Endothelial cell (in vitro differentiated cells): Measurements from ENCODE around the gene ZNF14. TPM values are rescaled to one million over a fixed set of nuclear protein-coding genes. Genes with fewer than 3 reads are reported as not detected.
"Not testable (repeated sequence)": the region's sequence is repeated elsewhere in the genome, so short reads cannot be mapped to it uniquely, and the experiment has no call there.

Experiments used
- DNase-seq: peaks from one replicate; pipeline ENCODE4 v3.0.0; 2021; ENCODE audit warnings: low spot score
- H3K27ac Mint-ChIP-seq: one replicate; pipeline ENCODE4 v1.8.0; 2021; ENCODE audit warnings: mixed read lengths, inconsistent platforms; ENCODE audit not compliant: unreplicated experiment
- H3K27me3 Mint-ChIP-seq: one replicate; pipeline ENCODE4 v1.8.0; 2021; ENCODE audit warnings: mild to moderate bottlenecking, moderate library complexity, mixed read lengths, inconsistent platforms; ENCODE audit not compliant: unreplicated experiment
- H3K36me3 Mint-ChIP-seq: one replicate; pipeline ENCODE4 v1.8.0; 2021; ENCODE audit warnings: mild to moderate bottlenecking, low read depth, mixed read lengths, inconsistent platforms; ENCODE audit not compliant: unreplicated experiment
- H3K4me1 Mint-ChIP-seq: one replicate; pipeline ENCODE4 v1.8.0; 2021; ENCODE audit warnings: mild to moderate bottlenecking, mixed read lengths, inconsistent platforms; ENCODE audit not compliant: unreplicated experiment
- H3K4me3 Mint-ChIP-seq: one replicate; pipeline ENCODE4 v1.8.0; 2021; ENCODE audit warnings: mild to moderate bottlenecking, mixed read lengths, inconsistent platforms; ENCODE audit not compliant: unreplicated experiment
- H3K9me3 Mint-ChIP-seq: one replicate; pipeline ENCODE4 v1.8.0; 2021; ENCODE audit warnings: mixed read lengths, inconsistent platforms; ENCODE audit not compliant: unreplicated experiment
- long read RNA-seq: library from polyadenylated mRNA; unstranded; transcript quantifications from one replicate; pipeline ENCODE4 v2.0.0, GENCODE V29; 2020; ENCODE audit not compliant: unreplicated experiment
- total RNA-seq: library from RNA; stranded (reverse); fragmentation: NEBNext Ultra II Directional; extraction: Animal tissue kit (Norgen Biotek cat#: 25700); gene quantifications from one replicate; pipeline ENCODE4 v1.2.1, GENCODE V29; 2021; ENCODE audit not compliant: unreplicated experiment
- TF ChIP-seq, protein P1 (sequence below): fragments of 200-600 bp; sonication (generic); IDR thresholded peaks from one replicate; pipeline ENCODE4 v1.5.0; 2021; ENCODE audit warnings: antibody characterized with exemption; ENCODE audit not compliant: unreplicated experiment

Gene ZNF14
- 6.8 TPM for total RNA-seq
- long read RNA-seq, partial matches to known transcripts, result 0 of 4 reads
- long read RNA-seq, other reads (novel, unspliced or antisense), result 0 of 4 reads

DNA sequence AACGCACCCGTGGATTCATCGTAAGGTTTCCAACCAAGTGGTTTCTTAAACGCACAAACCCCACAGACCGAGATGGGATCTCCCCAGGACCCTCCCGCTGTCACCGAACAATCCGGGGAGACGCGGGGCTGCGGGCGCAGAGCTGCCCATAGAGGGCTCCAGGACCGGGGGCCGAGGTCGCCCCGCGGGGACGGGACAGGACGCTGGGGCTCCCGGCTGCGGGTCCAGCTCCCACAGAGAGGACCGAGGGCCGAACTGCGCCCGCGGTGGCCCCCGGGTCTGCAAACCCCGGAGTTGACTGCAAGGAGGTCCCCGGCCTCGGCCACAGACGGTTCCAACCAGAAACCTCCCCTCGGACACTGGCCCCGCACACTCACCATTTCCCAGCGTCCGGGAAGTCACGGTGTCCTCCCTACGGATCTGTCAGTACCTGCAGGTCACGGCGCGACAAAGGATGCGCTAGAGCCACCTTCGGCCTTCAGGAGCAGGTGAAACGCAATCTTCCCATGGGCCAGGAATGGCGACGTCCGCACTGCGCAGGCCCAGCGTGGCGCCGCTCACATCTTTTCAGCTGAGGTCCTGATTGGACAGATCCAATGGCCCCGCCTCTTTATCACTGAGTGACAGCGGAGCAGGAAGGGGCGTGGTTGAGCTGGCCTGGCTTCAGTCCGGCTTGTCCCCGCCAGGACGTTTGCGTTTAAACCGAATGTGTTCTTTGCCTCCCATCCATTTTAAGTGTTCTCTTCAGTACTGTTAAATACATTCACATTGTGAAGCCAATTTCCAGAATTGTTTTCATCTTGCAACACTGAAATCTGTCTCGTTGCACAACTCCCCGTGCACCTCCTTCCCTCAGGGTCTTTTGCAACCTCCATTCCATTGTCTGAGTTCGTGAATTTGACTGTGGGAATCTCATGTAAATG lies at the start of gene ZNF14:
ZNF14 (minus strand) TSS at position 534 of the 923 bp plus-strand sequence; CDS start at position 380, 154 bp downstream.
- TF ChIP-seq, protein P1, sequence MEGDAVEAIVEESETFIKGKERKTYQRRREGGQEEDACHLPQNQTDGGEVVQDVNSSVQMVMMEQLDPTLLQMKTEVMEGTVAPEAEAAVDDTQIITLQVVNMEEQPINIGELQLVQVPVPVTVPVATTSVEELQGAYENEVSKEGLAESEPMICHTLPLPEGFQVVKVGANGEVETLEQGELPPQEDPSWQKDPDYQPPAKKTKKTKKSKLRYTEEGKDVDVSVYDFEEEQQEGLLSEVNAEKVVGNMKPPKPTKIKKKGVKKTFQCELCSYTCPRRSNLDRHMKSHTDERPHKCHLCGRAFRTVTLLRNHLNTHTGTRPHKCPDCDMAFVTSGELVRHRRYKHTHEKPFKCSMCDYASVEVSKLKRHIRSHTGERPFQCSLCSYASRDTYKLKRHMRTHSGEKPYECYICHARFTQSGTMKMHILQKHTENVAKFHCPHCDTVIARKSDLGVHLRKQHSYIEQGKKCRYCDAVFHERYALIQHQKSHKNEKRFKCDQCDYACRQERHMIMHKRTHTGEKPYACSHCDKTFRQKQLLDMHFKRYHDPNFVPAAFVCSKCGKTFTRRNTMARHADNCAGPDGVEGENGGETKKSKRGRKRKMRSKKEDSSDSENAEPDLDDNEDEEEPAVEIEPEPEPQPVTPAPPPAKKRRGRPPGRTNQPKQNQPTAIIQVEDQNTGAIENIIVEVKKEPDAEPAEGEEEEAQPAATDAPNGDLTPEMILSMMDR, result no peak
- Mint-ChIP-seq H3K27me3 (peaks cover 7% of the 10 kb centered on the region), H3K4me3 (peak within 1 kb of the TSS; percentile 97), H3K27ac (peak within 1 kb of the TSS; percentile 79), H3K9me3 (peaks cover 8% of the 10 kb centered on the region), H3K4me1 (peaks cover 11% of the 10 kb centered on the region), H3K36me3 (peaks cover 30% of the 10 kb centered on the region)
- DNase-seq, result peak; percentile 87

DNA sequence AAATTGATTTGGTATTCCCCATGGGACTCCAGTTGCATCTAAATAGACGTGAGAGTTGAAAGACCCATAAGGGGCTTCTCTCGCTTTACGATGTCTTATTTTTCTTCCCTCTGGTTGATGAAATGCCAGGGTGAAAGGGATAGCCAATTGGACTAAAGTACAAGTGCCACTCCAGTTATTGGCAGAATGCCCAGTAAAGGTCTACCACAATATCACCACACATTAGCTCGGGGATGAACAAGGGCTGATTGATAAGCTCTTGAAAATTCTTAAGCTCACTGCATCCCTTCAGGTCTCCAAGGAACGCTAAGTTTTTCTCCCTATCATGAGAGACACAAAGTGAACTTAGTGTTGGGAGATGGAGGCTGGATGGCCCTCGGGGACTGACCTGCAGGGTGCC lies 48.9 kb upstream of the ZNF14 start:
- H3K27me3 Mint-ChIP-seq, H3K9me3 Mint-ChIP-seq: not testable (repeated sequence)
- peaks cover 26% of the 10 kb centered on the region for H3K36me3 Mint-ChIP-seq

DNA sequence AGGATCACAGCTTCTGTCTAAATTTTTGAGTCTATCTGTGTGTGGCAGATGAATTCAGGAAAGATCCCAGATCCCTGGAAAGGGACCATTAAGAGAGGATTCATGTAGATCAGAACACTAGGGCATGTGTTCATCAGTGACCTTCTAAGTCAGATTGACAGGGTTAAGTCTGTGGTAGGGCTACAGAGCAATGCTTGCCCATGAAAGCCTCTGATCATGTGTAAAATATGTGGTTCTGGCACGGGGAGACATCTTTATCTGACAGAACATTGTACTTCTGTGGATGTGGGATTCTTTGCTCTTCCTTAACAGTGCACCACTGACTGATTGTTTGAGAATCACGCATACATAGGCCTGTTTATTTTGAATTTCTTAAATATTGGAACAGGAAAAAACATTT lies 45.8 kb upstream of the ZNF14 start:
- DNase-seq, result no peak
- TF ChIP-seq, protein P1, result no peak
- Mint-ChIP-seq H3K27me3 (peaks cover 8% of the 10 kb centered on the region), H3K27ac (no peak overlapping the region), H3K4me1 (peaks cover 15% of the 10 kb centered on the region), H3K9me3 (no peaks in the 10 kb centered on the region), H3K36me3 (peaks cover 10% of the 10 kb centered on the region), H3K4me3 (peak overlapping the region; percentile 37)

More for the DNA sequence above, 48.9 kb upstream of the ZNF14 start:
- H3K27ac Mint-ChIP-seq, DNase-seq, H3K4me1 Mint-ChIP-seq, H3K4me3 Mint-ChIP-seq: not testable (repeated sequence)

DNA sequence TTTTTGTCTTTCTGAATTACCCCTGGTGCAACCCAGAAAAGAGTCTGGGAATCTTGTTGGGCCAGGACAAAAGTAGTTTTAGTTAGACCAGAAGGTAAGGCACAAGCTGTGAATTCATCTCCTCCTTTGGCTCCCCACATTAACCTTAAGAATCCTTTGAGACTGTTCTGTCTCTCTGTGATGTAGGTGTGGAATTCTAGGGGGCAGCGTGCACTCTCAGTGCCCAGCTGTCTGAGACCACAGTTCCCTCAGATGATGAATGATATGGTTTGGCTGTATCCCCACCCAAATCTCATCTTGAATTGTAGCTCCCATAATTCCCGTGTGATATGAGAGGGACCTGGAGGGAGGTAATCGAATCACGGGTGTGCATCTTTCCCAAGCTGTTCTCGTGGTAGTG lies 44.8 kb upstream of the ZNF14 start:
- Mint-ChIP-seq H3K4me1 (peaks cover 15% of the 10 kb centered on the region), H3K27me3 (peaks cover 8% of the 10 kb centered on the region), H3K9me3 (no peaks in the 10 kb centered on the region), H3K36me3 (peaks cover 10% of the 10 kb centered on the region), H3K27ac (no peak overlapping the region), H3K4me3 (peak overlapping the region; percentile 73)
- no peak for DNase-seq
- TF ChIP-seq, protein P1, result no peak

DNA sequence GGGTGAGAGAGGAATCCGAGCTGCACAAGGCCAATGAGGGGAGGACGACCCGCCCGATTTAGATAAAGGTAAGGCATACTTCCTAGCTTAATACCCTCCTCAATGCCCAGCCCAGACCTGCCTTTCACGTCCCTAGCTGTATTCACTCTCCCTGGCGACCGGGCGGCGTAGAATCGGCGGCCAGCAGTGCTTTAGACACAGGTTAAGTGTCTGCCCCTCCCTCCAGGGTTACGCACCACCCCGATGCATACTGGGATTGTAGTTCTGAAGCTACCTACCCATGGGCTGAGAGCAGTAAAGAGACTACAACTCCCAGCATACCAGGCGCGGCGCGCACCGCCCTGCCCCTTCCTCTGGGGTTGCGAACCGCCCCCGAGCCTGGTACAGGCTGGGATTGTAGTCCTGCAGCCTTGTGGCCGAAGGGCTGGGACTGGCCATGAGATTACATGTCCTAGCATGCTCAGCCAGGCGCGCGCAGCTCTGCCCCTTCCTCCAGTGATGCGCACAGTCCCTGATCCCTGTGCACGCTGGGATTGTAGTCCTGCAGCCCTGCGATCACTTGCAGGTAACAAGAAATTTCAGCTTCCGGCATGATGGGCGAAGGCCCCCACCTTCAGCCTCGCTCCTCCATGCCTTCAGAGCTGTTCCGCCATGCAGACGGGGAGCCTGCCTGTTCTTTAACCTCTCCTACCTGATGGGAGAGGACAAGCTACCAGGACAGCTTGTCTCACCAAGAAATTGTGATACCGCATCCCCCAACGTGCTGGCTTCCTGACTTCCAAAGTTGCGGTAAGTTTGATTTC lies 43.5 kb upstream of the ZNF14 start:
- peak overlapping the region; percentile 99 for H3K4me3 Mint-ChIP-seq
- H3K36me3 Mint-ChIP-seq, result peaks cover 10% of the 10 kb centered on the region
- TF ChIP-seq, protein P1, result no peak
- DNase-seq, result peak; percentile 96
- peak overlapping the region; percentile 78 for H3K27ac Mint-ChIP-seq
- peaks cover 15% of the 10 kb centered on the region for H3K4me1 Mint-ChIP-seq
- H3K27me3 Mint-ChIP-seq, result peaks cover 8% of the 10 kb centered on the region
- no peaks in the 10 kb centered on the region for H3K9me3 Mint-ChIP-seq
